NCI-H2196 treated with DMSO at 0.1 percent for 48 hours (cell line): ENCODE data around the gene RNF212.
"Not testable (repeated sequence)": the region's sequence is repeated elsewhere in the genome, so short reads cannot be mapped to it uniquely, and the experiment has no call there.

Experiments used
- DNase-seq: peaks from one replicate; lab custom pipeline; 2025; ENCODE audit not compliant: unreplicated experiment; lab: John Stamatoyannopoulos, UW

Gene RNF212

GRCh38 chr4:1069394-1069793, 44.0 kb downstream of the RNF212 start:
- no peak for DNase-seq

- no peak for DNase-seq
Observed at GRCh38 chr4:1065732-1066131, 47.6 kb downstream of the RNF212 start.

GRCh38 chr4:1062419-1062818, 50.9 kb downstream of the RNF212 start:
- DNase-seq, result no peak

- no peak for DNase-seq
Observed at GRCh38 chr4:1061760-1062159, 51.6 kb downstream of the RNF212 start.

- no peak for DNase-seq
Observed at GRCh38 chr4:1061056-1061700, 52.2 kb downstream of the RNF212 start.

- no peak for DNase-seq
Observed at GRCh38 chr4:1060621-1061020, 52.7 kb downstream of the RNF212 start.

GRCh38 chr4:1060121-1060520, 53.2 kb downstream of the RNF212 start:
- DNase-seq, result no peak

GRCh38 chr4:1058997-1059665, 54.2 kb downstream of the RNF212 start:
- DNase-seq, result no peak

GRCh38 chr4:1058198-1058996, 55.0 kb downstream of the RNF212 start:
- no peak for DNase-seq

GRCh38 chr4:1057403-1057745, 56.0 kb downstream of the RNF212 start:
- DNase-seq, result no peak

- no peak for DNase-seq
Observed at GRCh38 chr4:1056671-1057402, 56.5 kb downstream of the RNF212 start.

- no peak for DNase-seq
Observed at GRCh38 chr4:1055721-1056590, 57.4 kb downstream of the RNF212 start.

GRCh38 chr4:1055243-1055701, 58.1 kb downstream of the RNF212 start:
- DNase-seq, result not testable (repeated sequence)

- not testable (repeated sequence) for DNase-seq
Observed at GRCh38 chr4:1054696-1055242, 58.6 kb downstream of the RNF212 start.

GRCh38 chr4:1053891-1054290, 59.5 kb downstream of the RNF212 start:
- not testable (repeated sequence) for DNase-seq

- no peak for DNase-seq
Observed at GRCh38 chr4:1053080-1053661, 60.2 kb downstream of the RNF212 start.

- DNase-seq, result no peak
Observed at GRCh38 chr4:1052231-1052671, 61.1 kb downstream of the RNF212 start.

GRCh38 chr4:1051472-1051871, 61.9 kb downstream of the RNF212 start:
- no peak for DNase-seq

GRCh38 chr4:1050486-1051213, 62.7 kb downstream of the RNF212 start:
- no peak for DNase-seq
